ENCODE data around the gene ATP2B3.

The ATP2B3 gene

GRCh38 chrX:153538424-153538823 is 21.0 kb downstream of the ATP2B3 start:
- TF ChIP-seq FOXP2 (optimal IDR thresholded peaks at IDR 0.05; ENCODE audit: control extremely low read depth, extremely low read length, insufficient read depth) (no peak), EZH2 (IDR thresholded peaks at IDR 0.05) (no peak), POLR2AphosphoS5 (IDR thresholded peaks at IDR 0.05; ENCODE audit: borderline replicate concordance, low read depth, low read length) (no peak)
- no peaks in the 10 kb centered on the region for H3K9me3 ChIP-seq (ENCODE audit: low read depth, low read length)
- no peaks in the 10 kb centered on the region for H3K36me3 ChIP-seq (ENCODE audit: insufficient read depth, low read length)
- no peak for DNase-seq (ENCODE audit: low read depth, low spot score)
- no peak overlapping the region for H3K4me3 ChIP-seq
- no peak overlapping the region for H3K9ac ChIP-seq (ENCODE audit: insufficient read length)
- H3K27ac ChIP-seq: no peak overlapping the region

GRCh38 chrX:153539171-153539978 is 21.9 kb downstream of the ATP2B3 start:
- no peak for TF ChIP-seq POLR2AphosphoS5 (IDR thresholded peaks at IDR 0.05; ENCODE audit: borderline replicate concordance, low read depth, low read length)
- TF ChIP-seq EZH2 (IDR thresholded peaks at IDR 0.05): no peak
- no peak for TF ChIP-seq FOXP2 (optimal IDR thresholded peaks at IDR 0.05; ENCODE audit: control extremely low read depth, extremely low read length, insufficient read depth)
- DNase-seq (ENCODE audit: low read depth, low spot score): no peak
- H3K27ac ChIP-seq: no peak overlapping the region
- no peak overlapping the region for H3K4me3 ChIP-seq
- no peaks in the 10 kb centered on the region for H3K36me3 ChIP-seq (ENCODE audit: insufficient read depth, low read length)
- no peaks in the 10 kb centered on the region for H3K9me3 ChIP-seq (ENCODE audit: low read depth, low read length)
- H3K9ac ChIP-seq (ENCODE audit: insufficient read length): no peak overlapping the region

GRCh38 chrX:153539979-153540358 is 22.5 kb downstream of the ATP2B3 start:
- TF ChIP-seq FOXP2 (optimal IDR thresholded peaks at IDR 0.05; ENCODE audit: control extremely low read depth, extremely low read length, insufficient read depth) (no peak), EZH2 (IDR thresholded peaks at IDR 0.05) (no peak), POLR2AphosphoS5 (IDR thresholded peaks at IDR 0.05; ENCODE audit: borderline replicate concordance, low read depth, low read length) (no peak)
- Histone ChIP-seq H3K4me3 (no peak overlapping the region), H3K9ac (ENCODE audit: insufficient read length) (no peak overlapping the region), H3K9me3 (ENCODE audit: low read depth, low read length) (no peaks in the 10 kb centered on the region), H3K36me3 (ENCODE audit: insufficient read depth, low read length) (no peaks in the 10 kb centered on the region), H3K27ac (no peak overlapping the region)
- no peak for DNase-seq (ENCODE audit: low read depth, low spot score)

- no peak overlapping the region for H3K27ac ChIP-seq
- no peak overlapping the region for H3K4me3 ChIP-seq
- no peaks in the 10 kb centered on the region for H3K9me3 ChIP-seq (ENCODE audit: low read depth, low read length)
- TF ChIP-seq FOXP2 (optimal IDR thresholded peaks at IDR 0.05; ENCODE audit: control extremely low read depth, extremely low read length, insufficient read depth): no peak
- no peak for TF ChIP-seq EZH2 (IDR thresholded peaks at IDR 0.05)
- no peak for TF ChIP-seq POLR2AphosphoS5 (IDR thresholded peaks at IDR 0.05; ENCODE audit: borderline replicate concordance, low read depth, low read length)
- H3K9ac ChIP-seq (ENCODE audit: insufficient read length): no peak overlapping the region
- H3K36me3 ChIP-seq (ENCODE audit: insufficient read depth, low read length): no peaks in the 10 kb centered on the region
- DNase-seq (ENCODE audit: low read depth, low spot score): no peak
These were observed 27.3 kb downstream of the ATP2B3 start for GRCh38 chrX:153544727-153545126.

- TF ChIP-seq FOXP2 (optimal IDR thresholded peaks at IDR 0.05; ENCODE audit: control extremely low read depth, extremely low read length, insufficient read depth) (no peak), POLR2AphosphoS5 (IDR thresholded peaks at IDR 0.05; ENCODE audit: borderline replicate concordance, low read depth, low read length) (no peak), EZH2 (IDR thresholded peaks at IDR 0.05) (no peak)
- no peak overlapping the region for H3K9ac ChIP-seq (ENCODE audit: insufficient read length)
These were observed 28.9 kb downstream of the ATP2B3 start for GRCh38 chrX:153546386-153546785.

GRCh38 chrX:153547195-153547594 is 29.8 kb downstream of the ATP2B3 start:
- Histone ChIP-seq H3K36me3 (ENCODE audit: insufficient read depth, low read length) (no peaks in the 10 kb centered on the region), H3K9me3 (ENCODE audit: low read depth, low read length) (no peaks in the 10 kb centered on the region), H3K4me3 (no peak overlapping the region), H3K9ac (ENCODE audit: insufficient read length) (no peak overlapping the region), H3K27ac (no peak overlapping the region)
- TF ChIP-seq POLR2AphosphoS5 (IDR thresholded peaks at IDR 0.05; ENCODE audit: borderline replicate concordance, low read depth, low read length) (no peak), EZH2 (IDR thresholded peaks at IDR 0.05) (no peak), FOXP2 (optimal IDR thresholded peaks at IDR 0.05; ENCODE audit: control extremely low read depth, extremely low read length, insufficient read depth) (no peak)
- no peak for DNase-seq (ENCODE audit: low read depth, low spot score)

More at GRCh38 chrX:153546386-153546785, 28.9 kb downstream of the ATP2B3 start:
- Histone ChIP-seq H3K4me3 (no peak overlapping the region), H3K9me3 (ENCODE audit: low read depth, low read length) (no peaks in the 10 kb centered on the region), H3K27ac (no peak overlapping the region), H3K36me3 (ENCODE audit: insufficient read depth, low read length) (no peaks in the 10 kb centered on the region)
- no peak for DNase-seq (ENCODE audit: low read depth, low spot score)

GRCh38 chrX:153549231-153549630 is 31.8 kb downstream of the ATP2B3 start:
- Histone ChIP-seq H3K9me3 (ENCODE audit: low read depth, low read length) (no peaks in the 10 kb centered on the region), H3K36me3 (ENCODE audit: insufficient read depth, low read length) (no peaks in the 10 kb centered on the region), H3K9ac (ENCODE audit: insufficient read length) (no peak overlapping the region), H3K27ac (no peak overlapping the region), H3K4me3 (no peak overlapping the region)
- no peak for TF ChIP-seq FOXP2 (optimal IDR thresholded peaks at IDR 0.05; ENCODE audit: control extremely low read depth, extremely low read length, insufficient read depth)
- no peak for TF ChIP-seq EZH2 (IDR thresholded peaks at IDR 0.05)
- TF ChIP-seq POLR2AphosphoS5 (IDR thresholded peaks at IDR 0.05; ENCODE audit: borderline replicate concordance, low read depth, low read length): no peak
- DNase-seq (ENCODE audit: low read depth, low spot score): no peak

- Histone ChIP-seq H3K9me3 (ENCODE audit: low read depth, low read length) (no peaks in the 10 kb centered on the region), H3K9ac (ENCODE audit: insufficient read length) (no peak overlapping the region), H3K27ac (no peak overlapping the region), H3K36me3 (ENCODE audit: insufficient read depth, low read length) (no peaks in the 10 kb centered on the region), H3K4me3 (no peak overlapping the region)
- DNase-seq (ENCODE audit: low read depth, low spot score): no peak
- TF ChIP-seq FOXP2 (optimal IDR thresholded peaks at IDR 0.05; ENCODE audit: control extremely low read depth, extremely low read length, insufficient read depth): no peak
These were observed 32.4 kb downstream of the ATP2B3 start for GRCh38 chrX:153549807-153550206.

- H3K27ac ChIP-seq: no peak overlapping the region
- H3K9ac ChIP-seq (ENCODE audit: insufficient read length): no peak overlapping the region
- DNase-seq (ENCODE audit: low read depth, low spot score): no peak
- H3K9me3 ChIP-seq (ENCODE audit: low read depth, low read length): no peaks in the 10 kb centered on the region
- no peak overlapping the region for H3K4me3 ChIP-seq
- TF ChIP-seq POLR2AphosphoS5 (IDR thresholded peaks at IDR 0.05; ENCODE audit: borderline replicate concordance, low read depth, low read length) (no peak), EZH2 (IDR thresholded peaks at IDR 0.05) (no peak), FOXP2 (optimal IDR thresholded peaks at IDR 0.05; ENCODE audit: control extremely low read depth, extremely low read length, insufficient read depth) (no peak)
- H3K36me3 ChIP-seq (ENCODE audit: insufficient read depth, low read length): no peaks in the 10 kb centered on the region
These were observed 33.7 kb downstream of the ATP2B3 start for GRCh38 chrX:153551135-153551534.

Measured in SK-N-MC (cell line).